ENCODE measurements around the gene PPP2R5C.

PPP2R5C gene

DNA sequence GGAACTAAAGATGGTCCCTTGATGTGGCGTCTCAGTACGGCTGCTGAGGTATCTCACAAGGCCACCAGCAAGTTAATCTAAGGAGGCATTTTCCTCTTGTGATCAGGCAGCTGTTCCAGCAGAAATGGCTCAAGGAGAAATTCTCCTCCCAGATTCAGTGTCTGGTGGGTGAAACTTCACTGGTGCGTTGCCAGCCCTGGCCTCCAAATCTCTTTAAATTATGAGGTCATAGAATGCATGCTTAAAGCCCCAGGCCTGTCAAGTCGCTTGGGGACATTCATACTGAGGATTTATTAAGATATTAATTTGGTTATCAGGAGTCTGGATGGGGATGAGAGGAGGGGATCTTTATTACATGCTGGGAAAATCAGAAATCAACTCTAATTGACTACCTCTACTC is 72.9 kb downstream of the PPP2R5C start:
- H3K9ac ChIP-seq (ENCODE audit: low read length), result peak overlapping the region; percentile 44

DNA sequence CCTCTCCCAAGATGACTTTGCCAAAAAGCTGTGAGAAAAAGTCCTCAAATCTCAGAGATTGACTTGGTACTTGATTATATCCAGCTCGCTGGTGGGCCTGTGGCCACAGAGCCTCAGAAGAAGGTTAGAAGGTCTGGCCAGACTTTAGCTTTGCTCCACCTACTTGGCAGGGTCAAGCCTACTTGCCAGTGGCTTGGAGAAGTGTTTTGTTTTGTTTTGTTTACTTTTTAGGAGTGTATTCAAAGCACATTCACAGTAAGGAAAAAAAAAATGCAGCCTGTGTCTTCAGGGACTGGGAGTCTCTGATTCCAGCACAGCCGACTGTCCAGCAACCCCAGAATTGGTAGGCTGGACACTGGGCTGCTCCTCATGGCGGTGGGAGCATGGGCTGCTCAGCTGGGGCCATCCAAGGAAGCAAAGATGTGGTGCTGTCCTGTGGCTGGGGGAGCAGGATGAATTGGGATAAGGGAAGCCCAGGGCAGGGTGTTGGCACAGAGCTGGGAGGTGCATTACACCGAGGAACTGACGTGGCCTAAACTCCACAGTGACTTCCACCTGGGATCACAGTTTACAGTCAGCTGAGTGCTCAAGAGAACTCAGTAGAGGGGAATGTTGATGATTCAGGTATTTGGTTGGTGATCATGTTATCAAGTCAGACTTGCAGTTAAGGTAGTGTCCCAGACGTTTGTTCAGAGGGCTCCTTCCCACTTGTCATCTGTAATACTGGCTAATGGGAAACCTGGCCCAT is 73.5 kb downstream of the PPP2R5C start:
- H3K9me3 ChIP-seq (ENCODE audit: control insufficient read depth, low read length), result no peaks in the 10 kb centered on the region
- H3K9ac ChIP-seq (ENCODE audit: low read length), result peak overlapping the region; percentile 44
- H3K4me1 ChIP-seq (ENCODE audit: control insufficient read depth, insufficient read depth, low read length), result peaks cover 20% of the 10 kb centered on the region
- no peaks in the 10 kb centered on the region for H3K36me3 ChIP-seq (ENCODE audit: control insufficient read depth, insufficient read depth, low read length)
- no peaks in the 10 kb centered on the region for H3K27me3 ChIP-seq (ENCODE audit: control insufficient read depth, insufficient read depth, low read length)
- no peak overlapping the region for H3K4me3 ChIP-seq (ENCODE audit: low read length)

More for the DNA sequence above, 72.9 kb downstream of the PPP2R5C start:
- H3K4me3 ChIP-seq (ENCODE audit: low read length), result no peak overlapping the region
- H3K4me1 ChIP-seq (ENCODE audit: control insufficient read depth, insufficient read depth, low read length), result peaks cover 20% of the 10 kb centered on the region
- no peaks in the 10 kb centered on the region for H3K9me3 ChIP-seq (ENCODE audit: control insufficient read depth, low read length)
- no peaks in the 10 kb centered on the region for H3K36me3 ChIP-seq (ENCODE audit: control insufficient read depth, insufficient read depth, low read length)
- H3K27me3 ChIP-seq (ENCODE audit: control insufficient read depth, insufficient read depth, low read length), result no peaks in the 10 kb centered on the region

DNA sequence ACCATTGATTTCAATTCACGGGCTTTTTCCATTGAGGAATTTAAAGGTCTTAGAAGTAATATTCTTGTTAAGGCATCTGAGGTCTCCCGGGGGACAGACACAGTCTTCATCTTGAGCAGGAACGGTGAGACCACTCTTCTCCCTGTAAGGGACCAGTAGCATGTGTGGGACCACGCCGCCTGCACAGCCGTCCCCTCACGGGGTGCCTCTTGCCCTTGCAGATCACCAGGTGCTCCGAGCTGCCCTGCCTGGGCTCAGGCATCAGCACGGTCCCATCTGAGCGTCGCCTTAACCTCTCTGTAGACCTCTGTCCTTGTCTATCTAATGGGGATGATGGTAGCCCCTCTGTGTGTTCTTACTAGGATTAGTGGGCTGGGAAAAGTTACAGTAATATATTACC is 74.1 kb downstream of the PPP2R5C start:
- Histone ChIP-seq H3K9ac (ENCODE audit: low read length) (no peak overlapping the region), H3K9me3 (ENCODE audit: control insufficient read depth, low read length) (no peaks in the 10 kb centered on the region), H3K4me3 (ENCODE audit: low read length) (no peak overlapping the region), H3K4me1 (ENCODE audit: control insufficient read depth, insufficient read depth, low read length) (peaks cover 20% of the 10 kb centered on the region), H3K36me3 (ENCODE audit: control insufficient read depth, insufficient read depth, low read length) (no peaks in the 10 kb centered on the region), H3K27me3 (ENCODE audit: control insufficient read depth, insufficient read depth, low read length) (no peaks in the 10 kb centered on the region)

DNA sequence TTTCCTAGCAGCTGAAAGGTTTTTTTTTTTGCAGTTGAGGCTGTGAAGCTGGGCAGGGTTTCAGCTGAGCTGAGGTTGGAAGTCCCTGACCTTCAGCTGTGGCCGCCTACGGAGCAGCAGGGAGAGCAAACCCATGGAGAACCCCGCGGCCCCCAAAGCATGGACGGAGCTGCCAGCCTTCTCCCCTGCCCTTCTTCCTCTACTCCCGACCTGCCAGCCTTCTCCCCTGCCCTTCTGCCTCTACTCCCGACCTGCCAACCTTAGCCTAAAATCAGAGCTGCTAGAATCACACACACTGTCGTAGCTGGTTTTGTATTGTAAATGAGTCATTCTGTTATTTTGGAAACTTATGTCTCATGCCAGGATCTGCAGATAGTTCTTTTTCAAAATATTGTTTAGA is 74.6 kb downstream of the PPP2R5C start:
- Histone ChIP-seq H3K4me1 (ENCODE audit: control insufficient read depth, insufficient read depth, low read length) (peaks cover 20% of the 10 kb centered on the region), H3K36me3 (ENCODE audit: control insufficient read depth, insufficient read depth, low read length) (no peaks in the 10 kb centered on the region), H3K4me3 (ENCODE audit: low read length) (no peak overlapping the region), H3K9me3 (ENCODE audit: control insufficient read depth, low read length) (no peaks in the 10 kb centered on the region), H3K27me3 (ENCODE audit: control insufficient read depth, insufficient read depth, low read length) (no peaks in the 10 kb centered on the region), H3K9ac (ENCODE audit: low read length) (no peak overlapping the region)

DNA sequence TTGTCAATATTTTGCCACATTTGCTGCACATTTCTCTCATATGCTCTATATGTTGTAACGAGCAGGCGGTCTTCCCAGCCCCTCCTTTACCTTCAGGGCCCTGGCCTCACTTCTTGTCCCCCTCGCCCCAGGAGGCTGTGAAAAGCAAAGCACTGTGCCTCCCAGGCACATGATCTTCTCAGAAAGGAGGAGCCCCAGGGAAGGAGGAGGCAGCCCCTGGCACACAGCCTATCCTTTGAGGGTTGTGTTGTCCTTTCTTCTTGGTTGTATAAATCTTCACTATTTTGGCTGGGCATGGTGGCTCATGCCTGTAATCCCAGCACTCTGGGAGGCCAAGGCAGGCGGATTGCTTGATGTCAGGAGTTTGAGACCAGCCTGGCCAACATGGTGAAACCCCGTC is 77.0 kb downstream of the PPP2R5C start:
- H3K9ac ChIP-seq (ENCODE audit: low read length), result no peak overlapping the region
- H3K9me3 ChIP-seq (ENCODE audit: control insufficient read depth, low read length), result no peaks in the 10 kb centered on the region
- H3K4me1 ChIP-seq (ENCODE audit: control insufficient read depth, insufficient read depth, low read length), result peaks cover 20% of the 10 kb centered on the region
- no peak overlapping the region for H3K4me3 ChIP-seq (ENCODE audit: low read length)
- H3K36me3 ChIP-seq (ENCODE audit: control insufficient read depth, insufficient read depth, low read length), result no peaks in the 10 kb centered on the region
- H3K27me3 ChIP-seq (ENCODE audit: control insufficient read depth, insufficient read depth, low read length), result no peaks in the 10 kb centered on the region

DNA sequence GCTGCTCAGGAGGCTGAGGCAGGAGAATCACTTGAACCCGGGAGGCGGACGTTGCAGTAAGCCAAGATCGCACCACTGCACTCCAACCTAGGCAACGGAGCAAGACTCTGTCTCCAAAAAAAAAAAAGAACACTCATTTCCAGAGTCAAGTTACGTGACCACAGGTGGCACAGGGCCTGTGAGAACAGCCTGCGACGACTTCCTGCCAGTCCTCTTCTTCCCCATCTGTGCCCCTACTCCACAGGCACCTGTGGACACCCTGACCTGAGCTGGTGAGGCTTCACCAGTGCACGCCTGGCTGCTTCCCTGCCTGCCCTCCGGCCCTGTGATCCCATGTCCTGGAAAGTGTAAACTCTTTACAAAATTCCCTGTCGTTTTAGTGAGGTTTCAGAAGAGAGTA is 77.7 kb downstream of the PPP2R5C start:
- H3K36me3 ChIP-seq (ENCODE audit: control insufficient read depth, insufficient read depth, low read length), result no peaks in the 10 kb centered on the region
- H3K9ac ChIP-seq (ENCODE audit: low read length), result no peak overlapping the region
- no peaks in the 10 kb centered on the region for H3K9me3 ChIP-seq (ENCODE audit: control insufficient read depth, low read length)
- no peak overlapping the region for H3K4me3 ChIP-seq (ENCODE audit: low read length)
- H3K4me1 ChIP-seq (ENCODE audit: control insufficient read depth, insufficient read depth, low read length), result peaks cover 15% of the 10 kb centered on the region
- no peaks in the 10 kb centered on the region for H3K27me3 ChIP-seq (ENCODE audit: control insufficient read depth, insufficient read depth, low read length)

DNA sequence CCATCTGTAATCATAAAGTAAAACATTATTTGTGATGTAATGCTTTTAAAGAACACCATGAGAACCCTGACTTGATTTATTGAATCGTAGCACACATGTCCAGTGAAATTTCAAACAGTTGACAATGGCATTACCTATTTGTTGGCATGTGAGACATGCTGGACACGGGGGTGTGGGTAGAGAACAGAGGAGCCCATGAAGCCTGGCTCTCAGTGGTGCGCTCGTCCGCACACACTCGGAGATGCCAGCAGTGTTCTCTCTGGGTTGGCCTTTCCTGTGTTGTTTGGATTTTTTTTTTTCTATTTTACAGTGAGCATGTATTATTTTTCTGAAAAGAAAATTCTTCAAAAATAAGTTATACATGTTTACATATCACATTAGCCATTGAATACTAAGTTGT is 78.2 kb downstream of the PPP2R5C start:
- Histone ChIP-seq H3K9ac (ENCODE audit: low read length) (no peak overlapping the region), H3K36me3 (ENCODE audit: control insufficient read depth, insufficient read depth, low read length) (no peaks in the 10 kb centered on the region), H3K4me1 (ENCODE audit: control insufficient read depth, insufficient read depth, low read length) (peaks cover 11% of the 10 kb centered on the region), H3K4me3 (ENCODE audit: low read length) (no peak overlapping the region), H3K9me3 (ENCODE audit: control insufficient read depth, low read length) (no peaks in the 10 kb centered on the region), H3K27me3 (ENCODE audit: control insufficient read depth, insufficient read depth, low read length) (no peaks in the 10 kb centered on the region)

DNA sequence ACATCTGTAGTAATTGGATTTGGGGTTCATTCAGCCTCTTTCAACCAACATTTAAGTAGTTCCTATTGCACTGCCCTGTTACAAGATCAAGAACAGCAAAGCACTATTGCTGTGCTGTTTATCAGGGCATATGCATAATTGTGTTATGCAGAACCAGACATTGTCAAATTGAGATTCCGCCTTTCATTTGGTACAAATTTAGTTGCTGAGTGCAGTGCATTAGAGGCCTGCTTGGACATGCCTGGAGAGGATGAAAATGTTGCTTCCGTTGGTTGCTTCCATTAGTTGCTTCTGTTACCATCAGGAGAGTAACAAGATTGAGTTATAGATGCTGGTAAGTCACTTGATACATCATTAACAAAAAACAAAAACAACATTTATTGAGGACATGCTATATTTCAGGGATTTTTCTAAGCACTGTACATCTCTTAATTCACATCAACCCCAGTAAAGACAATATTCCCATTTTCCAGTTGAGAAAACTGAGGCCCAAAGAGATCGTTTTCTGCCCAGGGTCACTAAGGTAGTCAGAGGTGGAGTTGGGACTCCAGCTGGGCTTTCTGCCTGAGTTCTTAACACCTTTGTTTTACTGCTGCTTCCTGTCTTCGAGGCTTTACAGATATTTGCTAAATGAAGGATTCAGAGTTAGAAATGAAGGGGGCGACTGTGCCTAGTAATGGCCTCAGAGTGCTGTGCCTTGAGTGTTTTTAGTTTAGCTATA is 79.3 kb downstream of the PPP2R5C start:
- Histone ChIP-seq H3K4me3 (ENCODE audit: low read length) (no peak overlapping the region), H3K36me3 (ENCODE audit: control insufficient read depth, insufficient read depth, low read length) (no peaks in the 10 kb centered on the region), H3K27me3 (ENCODE audit: control insufficient read depth, insufficient read depth, low read length) (no peaks in the 10 kb centered on the region), H3K9ac (ENCODE audit: low read length) (no peak overlapping the region), H3K9me3 (ENCODE audit: control insufficient read depth, low read length) (no peaks in the 10 kb centered on the region), H3K4me1 (ENCODE audit: control insufficient read depth, insufficient read depth, low read length) (peaks cover under 1% of the 10 kb centered on the region)

DNA sequence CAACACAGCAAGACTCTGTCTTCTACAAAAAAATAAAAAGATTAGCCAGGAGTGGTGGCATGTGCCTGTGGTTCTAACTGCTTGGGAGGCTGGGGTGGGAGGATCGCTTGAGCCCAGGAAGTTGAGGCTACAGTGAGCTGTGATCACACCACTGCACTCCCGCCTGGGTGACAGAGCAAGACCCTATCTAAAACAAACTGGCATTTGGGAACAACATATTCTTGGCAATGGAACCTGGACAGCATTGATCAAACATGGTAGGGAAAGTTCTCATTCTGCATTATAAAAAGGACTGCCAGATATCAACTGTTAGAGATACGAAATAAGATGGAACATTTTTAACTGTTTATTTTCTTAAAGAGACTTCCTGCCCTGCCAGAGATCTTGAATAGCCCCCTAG is 81.5 kb downstream of the PPP2R5C start:
- H3K4me1 ChIP-seq (ENCODE audit: control insufficient read depth, insufficient read depth, low read length), result no peaks in the 10 kb centered on the region
- H3K9me3 ChIP-seq (ENCODE audit: control insufficient read depth, low read length), result no peaks in the 10 kb centered on the region

DNA sequence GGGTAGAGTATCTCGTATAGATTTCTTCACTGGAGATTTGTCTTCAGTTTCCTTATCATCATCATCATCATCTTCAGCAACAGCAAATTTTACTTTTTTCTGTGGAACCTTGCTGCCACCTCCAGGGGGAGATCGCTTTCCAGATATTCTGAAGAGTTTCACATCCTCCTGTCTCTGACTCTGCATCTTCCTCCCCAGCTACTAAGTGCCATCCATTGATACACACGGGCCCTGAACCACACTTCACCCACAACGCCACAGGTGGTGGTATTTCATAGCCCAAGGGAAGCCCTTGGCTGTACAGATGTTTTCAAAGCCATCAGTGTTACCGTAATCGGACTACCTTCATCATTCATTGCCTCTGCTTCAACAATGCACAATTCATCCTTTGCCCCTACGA is 82.2 kb downstream of the PPP2R5C start:
- H3K4me1 ChIP-seq (ENCODE audit: control insufficient read depth, insufficient read depth, low read length), result no peaks in the 10 kb centered on the region
- no peak overlapping the region for H3K9ac ChIP-seq (ENCODE audit: low read length)
- no peaks in the 10 kb centered on the region for H3K27me3 ChIP-seq (ENCODE audit: control insufficient read depth, insufficient read depth, low read length)

More for the DNA sequence above, 81.5 kb downstream of the PPP2R5C start:
- H3K4me3 ChIP-seq (ENCODE audit: low read length), result no peak overlapping the region
- H3K27me3 ChIP-seq (ENCODE audit: control insufficient read depth, insufficient read depth, low read length), result no peaks in the 10 kb centered on the region
- no peaks in the 10 kb centered on the region for H3K36me3 ChIP-seq (ENCODE audit: control insufficient read depth, insufficient read depth, low read length)
- H3K9ac ChIP-seq (ENCODE audit: low read length), result no peak overlapping the region

DNA sequence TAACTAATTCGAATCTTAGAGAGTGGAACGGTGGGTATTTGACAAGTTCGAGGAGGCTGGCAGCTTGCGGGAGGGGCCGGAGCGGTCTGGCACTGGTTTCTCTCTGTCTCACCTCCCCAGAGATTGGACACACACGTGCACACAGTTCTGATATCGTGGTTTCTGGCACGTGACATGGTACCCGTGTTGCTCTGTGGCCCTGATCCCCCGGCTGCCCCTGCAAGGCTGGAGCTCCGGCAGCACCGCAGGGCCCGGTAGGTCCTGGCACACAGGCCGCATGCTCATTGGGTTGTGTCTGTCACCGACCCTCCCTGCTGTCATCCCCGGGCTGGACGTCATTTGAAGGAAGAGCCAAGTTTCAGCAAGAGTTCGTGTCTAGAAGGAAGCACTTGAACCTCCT is 82.7 kb downstream of the PPP2R5C start:
- no peaks in the 10 kb centered on the region for H3K4me1 ChIP-seq (ENCODE audit: control insufficient read depth, insufficient read depth, low read length)
- no peak overlapping the region for H3K4me3 ChIP-seq (ENCODE audit: low read length)
- H3K9me3 ChIP-seq (ENCODE audit: control insufficient read depth, low read length), result no peaks in the 10 kb centered on the region

More for the DNA sequence above, 82.2 kb downstream of the PPP2R5C start:
- Histone ChIP-seq H3K36me3 (ENCODE audit: control insufficient read depth, insufficient read depth, low read length) (no peaks in the 10 kb centered on the region), H3K9me3 (ENCODE audit: control insufficient read depth, low read length) (no peaks in the 10 kb centered on the region), H3K4me3 (ENCODE audit: low read length) (no peak overlapping the region)

DNA sequence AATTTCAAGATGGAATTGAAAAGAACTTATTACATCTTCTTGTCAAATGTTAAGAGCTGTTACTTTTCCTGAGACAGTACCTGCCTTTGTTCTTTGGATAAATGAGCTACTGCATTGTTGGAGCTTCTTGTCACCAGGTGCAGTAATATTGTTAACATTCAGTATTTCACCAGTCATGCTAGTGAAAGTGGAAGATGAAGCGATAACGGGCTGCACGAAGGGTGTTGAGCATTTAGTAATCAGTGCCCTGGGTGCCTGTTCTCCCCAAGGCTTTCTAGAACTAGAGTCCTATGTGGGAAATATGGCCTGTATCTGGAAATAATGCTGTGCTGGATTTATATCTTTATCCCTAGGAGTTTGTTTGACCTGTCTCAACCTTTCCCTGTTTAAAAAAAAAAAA is 83.2 kb downstream of the PPP2R5C start:
- Histone ChIP-seq H3K4me3 (ENCODE audit: low read length) (no peak overlapping the region), H3K9me3 (ENCODE audit: control insufficient read depth, low read length) (no peaks in the 10 kb centered on the region), H3K9ac (ENCODE audit: low read length) (no peak overlapping the region), H3K4me1 (ENCODE audit: control insufficient read depth, insufficient read depth, low read length) (peaks cover 2% of the 10 kb centered on the region), H3K27me3 (ENCODE audit: control insufficient read depth, insufficient read depth, low read length) (no peaks in the 10 kb centered on the region), H3K36me3 (ENCODE audit: control insufficient read depth, insufficient read depth, low read length) (no peaks in the 10 kb centered on the region)

More for the DNA sequence above, 82.7 kb downstream of the PPP2R5C start:
- no peaks in the 10 kb centered on the region for H3K27me3 ChIP-seq (ENCODE audit: control insufficient read depth, insufficient read depth, low read length)
- no peaks in the 10 kb centered on the region for H3K36me3 ChIP-seq (ENCODE audit: control insufficient read depth, insufficient read depth, low read length)
- H3K9ac ChIP-seq (ENCODE audit: low read length), result no peak overlapping the region

All from mucosa of stomach (tissue), 1 donor.